Endothelial cell of umbilical vein (primary cell): ENCODE measurements around the gene SPTSSB. TPM values are rescaled to one million over a fixed set of nuclear protein-coding genes. Genes with fewer than 3 reads are reported as not detected.

Experiments
- BruUV-seq: library from RNA; stranded (reverse); fragments of 400-500 nt; replicated peaks from 2 replicates; lab custom pipeline; 2021; lab: Mats Ljungman, UMichigan
- CTCF ChIA-PET: fragments of 300-600, 350-600 bp; sonication (Branson Sonifier 250); formaldehyde crosslinking; loops from one replicate; lab custom pipeline; 2021; ENCODE audit warnings: antibody characterized with exemption, inconsistent platforms; lab: Charles Lee
- POLR2A ChIA-PET: fragments of 300-600, 350-600 bp; sonication (Branson Sonifier 250); formaldehyde crosslinking; loops from one replicate; lab custom pipeline; 2021; ENCODE audit warnings: antibody characterized with exemption, inconsistent platforms; lab: Charles Lee
- DNase-seq: peaks from one replicate; pipeline ENCODE4 v3.0.0-alpha.2; 2011; ENCODE audit warnings: low read depth, low spot score
- FAIRE-seq: peaks from 2 replicates; lab custom pipeline; 2011; peaks lifted over from hg19 to GRCh38; lab: Jason Lieb, UNC
- H2AFZ ChIP-seq: 2 replicates; pipeline ENCODE4 v1.6.0; 2012; ENCODE audit warnings: low read depth, low read length, control low read depth, inconsistent platforms
- H3K27ac ChIP-seq: 2 replicates; pipeline ENCODE4 v1.5.1; 2011; ENCODE audit warnings: low read depth, mild to moderate bottlenecking, control low read depth, low read length, moderate library complexity; ENCODE audit not compliant: insufficient read depth
- H3K27me3 ChIP-seq, 2 experiments: 2 replicates each; pipeline versions ENCODE4 v1.6.0 to v1.6.1; 2011; ENCODE audit warnings: low read length in 2 of 2, mixed read lengths in 1 of 2; ENCODE audit not compliant: control insufficient read depth in 2 of 2, insufficient read depth in 2 of 2
- H3K36me3 ChIP-seq, 2 experiments: 2 replicates in 1 of 2; 3 replicates in 1 of 2; pipeline ENCODE4 v1.5.1; 2011; ENCODE audit warnings: low read length in 2 of 2, mild to moderate bottlenecking in 1 of 2, moderate library complexity in 1 of 2; ENCODE audit not compliant: control insufficient read depth in 2 of 2, insufficient read depth in 2 of 2; ENCODE audit errors: extremely low read depth in 1 of 2
- H3K4me1 ChIP-seq: 3 replicates; pipeline ENCODE4 v1.5.1; 2011; ENCODE audit warnings: mild to moderate bottlenecking, low read length; ENCODE audit not compliant: control insufficient read depth, insufficient read depth; ENCODE audit errors: extremely low read depth
- H3K4me2 ChIP-seq: 2 replicates; pipeline ENCODE4 v1.6.1; 2011; ENCODE audit warnings: low read length, control low read depth, mixed read lengths; ENCODE audit not compliant: insufficient read depth
- H3K4me3 ChIP-seq, 3 experiments: fragments of 200-600 bp in 1 of 3; sonication (generic), shearing (Covaris generic) in 1 of 3; replicated peaks in 1 of 3; 2 replicates each; pipeline ENCODE4 v1.5.1; 2011 to 2016; ENCODE audit warnings: control low read depth in 3 of 3, low read length in 3 of 3, mild to moderate bottlenecking in 2 of 3, inconsistent platforms in 1 of 3, low read depth in 1 of 3, moderate library complexity in 1 of 3; ENCODE audit not compliant: insufficient read depth in 1 of 3
- H3K79me2 ChIP-seq: 2 replicates; pipeline ENCODE4 v1.6.0; 2012; ENCODE audit warnings: low read length, inconsistent platforms; ENCODE audit not compliant: control insufficient read depth, insufficient read depth
- H3K9ac ChIP-seq: replicated peaks from 2 replicates; pipeline ENCODE3; 2011; ENCODE audit warnings: low read length, control low read depth; ENCODE audit not compliant: insufficient read depth; ENCODE audit errors: extremely low read depth
- H3K9me1 ChIP-seq: replicated peaks from 3 replicates; pipeline ENCODE4 v1.6.0; 2011; ENCODE audit warnings: mild to moderate bottlenecking, low read length; ENCODE audit not compliant: control insufficient read depth, insufficient read depth; ENCODE audit errors: extremely low read depth
- H3K9me3 ChIP-seq: replicated peaks from 2 replicates; pipeline ENCODE4 v1.5.1; 2012; ENCODE audit warnings: low read length, inconsistent platforms; ENCODE audit not compliant: control insufficient read depth, insufficient read depth
- H4K20me1 ChIP-seq: replicated peaks from 2 replicates; pipeline ENCODE3; 2011; ENCODE audit warnings: mild to moderate bottlenecking, low read length; ENCODE audit not compliant: control insufficient read depth, insufficient read depth; ENCODE audit errors: extremely low read depth
- CTCF ChIP-seq, 2 donors: IDR thresholded peaks; 1 replicate in 1 of 2; 2 replicates in 1 of 2; pipeline ENCODE4 v1.5.1; 2011; ENCODE audit warnings: low read length in 2 of 2, mild to moderate bottlenecking in 2 of 2, moderate library complexity in 2 of 2, control low read depth in 1 of 2, inconsistent platforms in 1 of 2, low read depth in 1 of 2; ENCODE audit not compliant: insufficient read depth in 1 of 2; ENCODE audit errors: extremely low read depth in 1 of 2
- EZH2 ChIP-seq: IDR thresholded peaks from 2 replicates; pipeline ENCODE4 v1.6.1; 2012; ENCODE audit warnings: borderline replicate concordance, low read depth, mild to moderate bottlenecking, moderate library complexity, low read length, inconsistent platforms; ENCODE audit not compliant: severe bottlenecking
- FOS ChIP-seq: IDR thresholded peaks from 2 replicates; pipeline ENCODE4 v1.6.1; 2011; ENCODE audit warnings: mild to moderate bottlenecking, low read length, moderate library complexity, borderline replicate concordance; ENCODE audit not compliant: insufficient read depth
- GATA2 ChIP-seq: IDR thresholded peaks from 2 replicates; pipeline ENCODE4 v1.7.0; 2011; ENCODE audit warnings: low read depth, mild to moderate bottlenecking, moderate library complexity, mixed read lengths, low read length; ENCODE audit not compliant: insufficient read length, insufficient read depth
- JUN ChIP-seq: IDR thresholded peaks from 2 replicates; pipeline ENCODE4 v1.6.1; 2011; ENCODE audit warnings: borderline replicate concordance, low read depth; ENCODE audit not compliant: insufficient read length, insufficient read depth
- MAX ChIP-seq: IDR thresholded peaks from 2 replicates; pipeline ENCODE4 v1.6.1; 2011; ENCODE audit not compliant: insufficient read depth, insufficient read length
- MYC ChIP-seq: IDR thresholded peaks from one replicate; pipeline ENCODE4 v1.6.1; 2011; ENCODE audit warnings: mild to moderate bottlenecking, low read depth, low read length
- POLR2A ChIP-seq: IDR thresholded peaks from 2 replicates; pipeline ENCODE4 v1.6.1; 2012; ENCODE audit warnings: low read depth, mild to moderate bottlenecking, control low read depth, low read length
- POLR2AphosphoS5 ChIP-seq: IDR thresholded peaks from 2 replicates; pipeline ENCODE4 v1.6.1; 2012; ENCODE audit warnings: low read depth, mild to moderate bottlenecking, control low read depth, low read length, moderate library complexity; ENCODE audit not compliant: insufficient read depth
- dilution Hi-C: fragments of 300-500 bp; cut with MboI; formaldehyde crosslinking; loops from one replicate; pipeline ENCODE4 v1.15.0; 2019; ENCODE audit warnings: low sequenced_read_pairs; ENCODE audit not compliant: extremely low pct_ligation_motif_present
- intact Hi-C: fragments of 100-400 bp; cut with micrococcal nuclease; formaldehyde crosslinking; loops from one replicate; pipeline ENCODE4 v1.10.0; 2022
- polyA plus RNA-seq, 4 experiments: library from polyadenylated mRNA; depleted of rRNA in 3 of 4; stranded (reverse) in 3 of 4; unstranded in 1 of 4; fragments of >200 nt; gene quantifications; 2 replicates each; pipeline versions ENCODE4 v1.2.1 to v1.2.3, GENCODE V29; 2011 to 2012; ENCODE audit warnings: missing spikeins in 1 of 4
- total RNA-seq: library from RNA; stranded (reverse); gene quantifications from 2 replicates; pipeline ENCODE4 v1.2.3, GENCODE V29; 2021

Gene SPTSSB
- total and polyA plus RNA-seq, 2 donors (not counting 3 experiments of a cell fraction or from before 2014, with no cell fraction given): not detected

GRCh38 chr3:161295325-161295724 lies 76.0 kb downstream of the SPTSSB start:
- Histone ChIP-seq H3K9me1 (no peaks in the 10 kb centered on the region), H3K79me2 (no peaks in the 10 kb centered on the region), H3K4me2 (no peak overlapping the region), H3K27ac (no peak overlapping the region), H3K4me3 (no peak overlapping the region), H3K9me3 (no peaks in the 10 kb centered on the region), H2AFZ (no peak overlapping the region), H4K20me1 (no peaks in the 10 kb centered on the region), H3K4me1 (no peaks in the 10 kb centered on the region), H3K9ac (no peak overlapping the region), H3K36me3 (no peaks in the 10 kb centered on the region), H3K27me3 (no peaks in the 10 kb centered on the region)
- no TSS peak for BruUV-seq
- dilution Hi-C loops (no loop called here), intact Hi-C loops (no loop called here)
- DNase-seq (no peak), FAIRE-seq (no peak)
- no peak for TF ChIP-seq GATA2
- TF ChIP-seq EZH2: no peak
- no peak for TF ChIP-seq MAX
- TF ChIP-seq POLR2AphosphoS5: no peak
- TF ChIP-seq MYC: no peak
- TF ChIP-seq JUN: no peak
- TF ChIP-seq POLR2A: no peak
- no peak for TF ChIP-seq FOS
- TF ChIP-seq CTCF (IDR thresholded peaks at IDR 0.05; ENCODE audit: extremely low read depth in 1 of 2, insufficient read depth in 1 of 2, low read depth in 1 of 2, low read length in 2 of 2): no peak
- CTCF ChIA-PET: interaction anchor here (1.0 to 1.4 kb wide), 3 partner anchors 21 to 129 kb away, joined by 3 read pairs; no protein-coding TSS in a partner anchor
- POLR2A ChIA-PET: no interaction called here

Other genes starting within 250 kb of the SPTSSB start
- gene NMD3, start 150.2 kb downstream of the SPTSSB start, total RNA-seq: 53.8 and 57.9 TPM in 2 replicates
- 9.7 and 14.2 TPM in 2 replicates for gene NMD3, start 150.2 kb downstream of the SPTSSB start, polyA plus RNA-seq
- not detected in 2 replicates for gene OTOL1, start 125.3 kb upstream of the SPTSSB start, total RNA-seq
- not detected in 2 replicates for gene OTOL1, start 125.3 kb upstream of the SPTSSB start, polyA plus RNA-seq